D721Med (cell line): ENCODE data around the gene IRAK2.
"Not testable (repeated sequence)": the region's sequence is repeated elsewhere in the genome, so short reads cannot be mapped to it uniquely, and the experiment has no call there.

Source experiments
- DNase-seq: peaks from one replicate; pipeline ENCODE4 v3.0.0; 2011; ENCODE audit warnings: low spot score; ENCODE audit not compliant: insufficient read length
- FAIRE-seq: peaks from 2 replicates; lab custom pipeline; 2011; peaks lifted over from hg19 to GRCh38; lab: Jason Lieb, UNC
- TF ChIP-seq, protein P1 (sequence below): IDR thresholded peaks from 2 replicates; pipeline ENCODE4 v1.5.1; 2012; ENCODE audit warnings: mild to moderate bottlenecking, control low read depth; ENCODE audit not compliant: insufficient read depth; ENCODE audit errors: missing control alignments

IRAK2 gene

DNA sequence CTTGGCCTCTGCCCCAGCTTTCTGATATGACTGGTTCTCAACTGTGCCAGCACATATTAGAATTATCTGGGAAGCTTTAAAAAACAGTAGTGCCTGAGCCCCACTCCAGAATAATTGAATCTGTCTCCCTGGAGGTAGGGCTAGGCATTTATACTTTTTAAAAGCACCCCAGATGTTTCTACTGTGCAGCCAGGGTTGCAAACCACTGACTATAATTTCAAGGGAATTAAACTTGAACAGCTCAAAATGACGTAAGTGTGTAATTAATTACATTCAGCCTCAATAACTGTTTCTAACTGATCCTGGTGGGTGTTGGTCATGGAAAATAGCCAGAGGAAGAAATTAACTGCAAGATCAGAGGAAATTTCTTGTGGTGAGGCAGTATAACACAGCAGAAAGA lies 4.4 kb upstream of the IRAK2 start:
- DNase-seq (no peak), FAIRE-seq (no peak)
- TF ChIP-seq, protein P1, sequence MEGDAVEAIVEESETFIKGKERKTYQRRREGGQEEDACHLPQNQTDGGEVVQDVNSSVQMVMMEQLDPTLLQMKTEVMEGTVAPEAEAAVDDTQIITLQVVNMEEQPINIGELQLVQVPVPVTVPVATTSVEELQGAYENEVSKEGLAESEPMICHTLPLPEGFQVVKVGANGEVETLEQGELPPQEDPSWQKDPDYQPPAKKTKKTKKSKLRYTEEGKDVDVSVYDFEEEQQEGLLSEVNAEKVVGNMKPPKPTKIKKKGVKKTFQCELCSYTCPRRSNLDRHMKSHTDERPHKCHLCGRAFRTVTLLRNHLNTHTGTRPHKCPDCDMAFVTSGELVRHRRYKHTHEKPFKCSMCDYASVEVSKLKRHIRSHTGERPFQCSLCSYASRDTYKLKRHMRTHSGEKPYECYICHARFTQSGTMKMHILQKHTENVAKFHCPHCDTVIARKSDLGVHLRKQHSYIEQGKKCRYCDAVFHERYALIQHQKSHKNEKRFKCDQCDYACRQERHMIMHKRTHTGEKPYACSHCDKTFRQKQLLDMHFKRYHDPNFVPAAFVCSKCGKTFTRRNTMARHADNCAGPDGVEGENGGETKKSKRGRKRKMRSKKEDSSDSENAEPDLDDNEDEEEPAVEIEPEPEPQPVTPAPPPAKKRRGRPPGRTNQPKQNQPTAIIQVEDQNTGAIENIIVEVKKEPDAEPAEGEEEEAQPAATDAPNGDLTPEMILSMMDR = no peak

GRCh38 chr3:10160925-10161324 lies 3.8 kb upstream of the IRAK2 start:
- TF ChIP-seq, protein P1 = no peak
- FAIRE-seq = no peak
- no peak for DNase-seq

DNA sequence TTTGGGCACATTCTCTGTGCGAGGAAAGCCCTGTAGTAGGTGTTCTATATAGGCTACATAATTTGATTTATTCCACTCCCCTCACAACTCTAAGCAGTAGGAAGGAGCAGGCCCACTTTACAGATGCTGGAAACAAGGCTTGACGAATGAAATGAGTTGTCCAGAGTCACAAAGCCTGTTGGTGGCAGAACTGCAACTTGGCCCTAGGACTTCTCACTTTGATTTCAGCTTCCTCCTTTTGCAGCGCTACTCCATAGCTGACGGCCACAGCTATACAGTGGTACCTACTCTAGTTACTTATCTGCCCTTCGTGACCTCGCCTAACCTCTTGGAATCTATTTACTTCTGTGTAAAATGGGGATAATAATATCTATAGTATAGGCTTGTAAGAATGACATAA lies 2.5 kb upstream of the IRAK2 start:
- FAIRE-seq = no peak
- DNase-seq = no peak
- TF ChIP-seq, protein P1 = no peak

GRCh38 chr3:10164201-10164545 lies 546 bp upstream of the IRAK2 start:
- not testable (repeated sequence) for DNase-seq, FAIRE-seq

GRCh38 chr3:10166213-10166604 lies 1.5 kb downstream of the IRAK2 start:
- DNase-seq (no peak), FAIRE-seq (no peak)
- TF ChIP-seq, protein P1 = no peak

- FAIRE-seq (no peak), DNase-seq (no peak)
- TF ChIP-seq, protein P1 = no peak
Observed at GRCh38 chr3:10169000-10169496, 4.3 kb downstream of the IRAK2 start.

GRCh38 chr3:10170915-10171478 lies 6.3 kb downstream of the IRAK2 start:
- DNase-seq (peak; percentile 4), FAIRE-seq (no peak)
- TF ChIP-seq, protein P1 = no peak
